ENCODE measurements around the gene AP5S1.

AP5S1 gene

DNA sequence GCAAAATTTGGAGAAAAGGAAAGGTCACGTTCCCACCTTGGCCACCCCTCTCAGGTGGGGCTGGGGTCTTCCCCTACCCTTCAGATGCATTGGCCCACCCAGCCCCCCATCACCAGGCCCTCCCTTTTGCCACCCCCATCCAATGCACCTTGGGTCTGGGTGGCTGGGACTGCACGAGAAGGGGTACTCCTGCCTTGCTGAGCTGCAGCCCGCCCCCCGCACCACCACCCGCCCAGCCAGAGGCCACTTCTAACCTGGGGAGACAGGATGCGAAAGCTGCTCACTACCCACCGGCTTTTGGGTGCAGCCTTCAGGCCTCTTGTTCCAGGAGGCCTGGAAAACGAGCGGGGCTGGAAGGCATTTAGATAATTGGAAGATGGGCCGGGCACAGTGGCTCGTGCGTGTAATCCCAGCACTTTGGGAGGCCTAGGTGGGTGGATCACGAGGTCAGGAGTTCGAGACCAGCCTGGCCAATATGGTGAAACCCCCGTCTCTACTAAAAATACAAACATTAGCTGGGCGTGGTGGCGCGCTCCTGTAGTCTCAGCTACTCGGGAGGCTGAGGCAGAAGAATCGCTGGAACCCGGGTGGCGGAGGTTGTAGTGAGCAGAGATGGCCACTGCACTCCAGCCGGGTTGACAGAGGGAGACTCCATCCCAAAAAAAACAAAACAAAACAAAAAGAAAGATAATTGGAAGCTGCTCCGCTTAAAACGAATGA, 25.5 kb upstream of the AP5S1 start:
- DNase-seq = no peak

DNA sequence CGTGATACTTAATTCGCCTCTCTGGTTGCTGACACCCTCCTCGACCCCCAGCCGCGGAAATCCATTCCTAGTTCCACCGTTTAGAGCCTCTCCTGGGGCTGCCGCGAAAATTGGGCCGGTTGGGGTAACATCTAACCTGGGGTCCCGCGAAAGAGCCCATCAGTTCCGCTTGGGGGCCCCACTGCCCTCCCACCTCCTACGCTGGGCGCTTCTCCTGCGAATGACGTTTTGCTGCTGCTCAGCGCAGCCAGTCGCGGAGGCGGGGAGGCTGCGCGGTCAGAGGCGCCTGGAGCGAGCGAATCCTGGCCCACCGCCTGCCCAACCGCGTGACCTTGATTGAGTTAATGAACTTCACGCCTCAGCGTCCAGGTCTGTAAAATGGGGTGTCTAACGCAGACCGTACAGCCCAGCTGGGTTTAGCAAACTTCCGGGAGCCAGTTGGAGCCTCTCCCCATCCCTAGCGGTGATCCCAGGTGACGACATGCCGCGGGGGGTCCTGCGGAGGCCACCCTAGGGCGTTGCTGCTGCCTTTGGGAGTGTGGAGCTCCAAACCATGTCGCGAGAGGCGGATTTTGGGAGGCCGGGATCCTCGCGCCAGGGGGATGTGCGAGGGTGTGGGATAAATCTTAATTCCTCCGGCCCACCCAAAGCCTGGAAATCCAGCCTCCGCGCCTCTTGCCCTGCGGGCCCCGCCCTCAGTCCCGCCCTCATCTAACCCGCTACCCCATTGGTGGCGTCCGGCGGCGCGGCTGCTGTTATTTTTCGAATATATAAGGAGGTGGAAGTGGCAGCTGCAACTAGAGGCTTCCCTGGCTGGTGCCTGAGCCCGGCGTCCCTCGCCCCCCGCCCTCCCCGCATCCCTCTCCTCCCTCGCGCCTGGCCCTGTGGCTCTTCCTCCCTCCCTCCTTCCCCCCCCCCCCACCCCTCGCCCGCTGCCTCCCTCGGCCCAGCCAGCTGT, 24.6 kb upstream of the AP5S1 start, which contains the start of gene CDC25B:
TSS of gene CDC25B (plus strand) at position 800 of the 958 bp plus-strand sequence. CDS start 222 bp downstream, outside the sequence.
- DNase-seq = peak; percentile 94

DNA sequence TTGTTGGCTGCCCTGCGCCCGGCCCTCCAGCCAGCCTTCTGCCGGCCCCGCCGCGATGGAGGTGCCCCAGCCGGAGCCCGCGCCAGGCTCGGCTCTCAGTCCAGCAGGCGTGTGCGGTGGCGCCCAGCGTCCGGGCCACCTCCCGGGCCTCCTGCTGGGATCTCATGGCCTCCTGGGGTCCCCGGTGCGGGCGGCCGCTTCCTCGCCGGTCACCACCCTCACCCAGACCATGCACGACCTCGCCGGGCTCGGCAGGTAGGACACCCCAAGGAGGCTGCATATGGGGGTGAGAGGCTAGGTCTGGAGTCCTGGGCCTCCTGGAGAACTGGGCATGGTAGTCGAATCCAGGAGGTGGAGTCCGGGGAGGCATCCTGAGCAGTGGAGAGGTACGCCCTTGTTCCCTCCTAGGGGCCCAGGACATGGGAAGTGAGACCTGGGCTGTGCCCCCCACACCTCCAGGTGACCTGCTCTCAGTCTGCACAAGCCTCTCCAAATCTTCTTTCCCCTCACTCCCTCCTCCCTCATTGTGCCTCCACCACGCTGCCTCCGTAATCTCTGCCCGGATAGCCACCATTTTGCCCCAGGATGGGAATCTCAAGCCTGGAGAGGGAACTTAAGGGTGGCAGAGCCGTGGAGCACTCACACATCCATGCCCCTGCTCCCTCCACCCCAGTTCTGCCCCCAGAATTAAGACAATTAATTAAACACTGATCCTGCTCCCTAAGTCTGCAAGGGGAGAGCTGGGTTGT, 23.7 kb upstream of the AP5S1 start:
- DNase-seq = no peak

DNA sequence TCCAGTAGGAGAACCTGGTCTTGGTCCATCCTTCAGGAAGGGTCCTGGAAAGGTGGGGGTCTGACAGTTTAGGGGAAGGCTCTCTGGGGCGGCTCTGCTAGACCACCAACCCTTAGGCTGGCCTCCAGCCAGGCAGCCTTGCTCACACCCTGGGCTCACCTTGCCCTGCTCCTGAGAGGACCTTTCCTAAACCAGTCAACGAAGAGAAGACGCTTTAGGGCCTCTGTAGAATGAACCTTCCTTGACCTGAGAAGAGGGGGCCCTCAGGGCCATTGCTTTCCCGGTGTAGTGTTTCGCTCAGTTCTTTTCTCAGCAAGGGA, 23.2 kb upstream of the AP5S1 start:
- DNase-seq = no peak

DNA sequence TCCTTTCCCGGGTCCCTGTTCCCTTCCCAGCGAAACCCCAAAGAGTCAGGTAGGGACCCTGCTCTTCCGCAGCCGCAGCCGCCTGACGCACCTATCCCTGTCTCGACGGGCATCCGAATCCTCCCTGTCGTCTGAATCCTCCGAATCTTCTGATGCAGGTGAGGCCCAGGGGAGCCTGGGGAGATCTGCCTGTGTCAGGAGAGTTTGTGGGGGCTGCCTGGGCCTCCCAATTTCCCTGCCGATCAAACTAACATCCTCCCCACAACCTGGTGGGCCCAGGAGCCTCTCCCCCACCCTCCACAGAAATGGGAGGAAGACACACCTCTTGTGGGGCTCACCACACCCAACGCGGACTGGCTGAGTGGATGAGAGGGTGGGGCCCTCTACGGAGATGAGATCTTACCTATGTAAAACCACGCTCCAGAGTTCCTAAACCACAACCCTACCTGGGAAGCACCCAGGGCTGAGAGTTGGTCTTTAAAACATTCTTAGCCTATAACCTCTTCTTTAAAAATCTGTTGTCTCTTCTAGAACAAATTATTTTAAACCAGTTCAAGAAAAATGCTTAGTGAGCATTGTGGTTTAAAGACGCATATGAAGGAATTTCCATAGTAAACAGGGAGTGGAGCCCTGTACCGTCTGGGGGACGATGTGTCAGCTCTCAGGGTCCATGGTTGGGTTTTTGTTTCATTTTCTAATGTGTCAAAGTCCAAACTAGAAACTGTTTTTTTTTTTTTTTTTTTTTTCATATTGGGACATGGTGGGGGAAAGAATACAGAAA, 22.6 kb upstream of the AP5S1 start:
- DNase-seq = no peak

DNA sequence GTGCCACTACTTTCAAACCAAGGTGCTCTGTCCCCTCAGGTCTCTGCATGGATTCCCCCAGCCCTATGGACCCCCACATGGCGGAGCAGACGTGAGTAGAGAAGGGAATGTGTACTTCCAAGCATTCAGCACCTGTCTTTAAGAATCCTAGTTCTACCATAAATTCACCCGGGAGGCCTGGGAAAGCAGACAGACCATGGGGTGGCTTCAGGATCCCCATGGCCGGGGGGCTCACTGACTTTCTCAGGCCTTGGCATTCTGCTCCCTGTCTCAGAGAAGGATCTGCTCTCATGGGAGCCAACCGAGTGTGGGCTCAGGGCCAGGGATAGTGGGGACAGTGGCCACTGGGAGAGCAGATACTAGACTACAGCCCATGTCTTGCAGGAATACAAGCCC, 22.0 kb upstream of the AP5S1 start:
- no peak for DNase-seq

DNA sequence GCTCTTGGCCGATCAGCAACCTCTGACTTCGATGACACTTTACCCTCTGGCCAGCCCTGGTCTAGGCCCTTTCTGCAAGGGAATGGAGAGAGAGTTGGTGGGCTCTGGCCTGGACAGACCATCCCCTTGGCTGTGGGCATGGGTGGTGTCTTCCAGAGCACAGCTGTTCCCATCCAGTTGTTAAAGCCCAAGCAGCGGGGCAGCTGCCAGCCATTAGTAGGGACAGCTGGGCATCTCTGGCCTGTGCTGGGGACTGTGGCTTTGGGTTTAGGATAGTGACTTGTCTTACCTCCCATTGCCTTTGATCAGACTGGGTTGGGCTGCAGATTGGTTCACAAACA, 21.5 kb upstream of the AP5S1 start:
- no peak for DNase-seq

DNA sequence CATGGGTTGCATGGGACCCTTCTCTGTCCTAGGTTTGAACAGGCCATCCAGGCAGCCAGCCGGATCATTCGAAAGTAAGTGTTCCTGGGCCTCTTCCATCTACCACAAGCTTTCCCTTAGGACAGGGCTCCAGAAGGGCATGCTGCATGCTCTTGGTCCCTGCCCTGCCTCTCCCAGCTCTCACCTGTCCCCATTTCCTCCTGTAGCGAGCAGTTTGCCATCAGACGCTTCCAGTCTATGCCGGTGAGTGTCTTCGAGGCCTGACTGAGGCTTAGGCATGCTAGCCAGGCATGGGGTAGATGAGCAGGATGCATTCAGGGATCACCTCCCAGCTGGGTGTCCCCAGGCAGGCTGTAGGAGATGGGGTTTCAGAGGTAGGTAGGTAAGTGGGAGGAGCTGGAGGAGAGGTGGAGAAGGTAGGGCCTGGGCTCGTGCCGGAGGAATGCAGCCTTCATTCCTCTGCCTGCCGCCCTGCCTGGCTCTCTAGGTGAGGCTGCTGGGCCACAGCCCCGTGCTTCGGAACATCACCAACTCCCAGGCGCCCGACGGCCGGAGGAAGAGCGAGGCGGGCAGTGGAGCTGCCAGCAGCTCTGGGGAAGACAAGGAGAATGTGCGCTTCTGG, 20.0 kb upstream of the AP5S1 start:
- DNase-seq = no peak

DNA sequence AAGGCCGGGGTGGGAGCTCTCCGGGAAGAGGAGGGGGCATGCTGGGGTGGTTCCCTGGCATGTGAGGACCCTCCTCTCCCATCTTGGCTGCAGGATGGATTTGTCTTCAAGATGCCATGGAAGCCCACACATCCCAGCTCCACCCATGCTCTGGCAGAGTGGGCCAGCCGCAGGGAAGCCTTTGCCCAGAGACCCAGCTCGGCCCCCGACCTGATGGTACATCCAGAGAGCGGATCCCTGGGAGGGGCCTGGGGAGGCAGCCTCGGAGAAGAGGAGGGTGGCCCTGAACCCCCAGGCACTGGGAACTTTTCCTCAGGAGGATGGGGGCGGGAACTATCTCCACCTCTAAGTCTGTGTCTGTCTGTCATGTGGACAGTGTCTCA, 19.5 kb upstream of the AP5S1 start:
- no peak for DNase-seq

DNA sequence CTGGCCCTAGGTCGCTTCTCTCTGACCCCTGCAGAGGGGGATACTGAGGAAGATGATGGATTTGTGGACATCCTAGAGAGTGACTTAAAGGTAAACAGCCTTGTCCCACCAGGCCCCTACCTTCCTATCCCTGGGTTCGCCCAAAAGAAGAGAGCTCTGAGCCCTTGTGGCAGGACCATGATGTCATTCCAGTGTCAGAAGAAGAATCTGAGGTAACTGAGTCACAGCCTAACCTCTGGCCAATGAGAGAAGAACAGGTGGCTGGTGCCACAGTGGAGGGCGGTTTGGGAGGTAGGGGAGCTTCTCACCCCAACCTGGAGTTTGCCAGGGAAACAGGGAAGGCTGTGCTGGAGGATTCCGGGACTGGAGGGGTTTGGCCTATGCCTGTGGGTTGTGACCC, 19.0 kb upstream of the AP5S1 start:
- DNase-seq = no peak

DNA sequence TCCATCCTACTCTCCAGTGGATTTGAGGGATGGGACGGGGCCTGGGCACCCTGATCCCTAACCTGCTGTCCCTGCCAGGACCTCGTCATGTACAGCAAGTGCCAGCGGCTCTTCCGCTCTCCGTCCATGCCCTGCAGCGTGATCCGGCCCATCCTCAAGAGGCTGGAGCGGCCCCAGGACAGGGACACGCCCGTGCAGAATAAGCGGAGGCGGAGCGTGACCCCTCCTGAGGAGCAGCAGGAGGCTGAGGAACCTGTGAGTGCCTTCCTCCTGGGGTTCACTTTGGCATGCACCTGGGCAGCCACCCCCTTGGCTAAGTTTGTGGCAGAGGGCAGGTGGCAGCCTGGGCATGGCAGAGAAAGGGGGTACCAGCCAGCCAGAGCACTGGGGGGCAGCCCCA, 18.5 kb upstream of the AP5S1 start:
- no peak for DNase-seq

DNA sequence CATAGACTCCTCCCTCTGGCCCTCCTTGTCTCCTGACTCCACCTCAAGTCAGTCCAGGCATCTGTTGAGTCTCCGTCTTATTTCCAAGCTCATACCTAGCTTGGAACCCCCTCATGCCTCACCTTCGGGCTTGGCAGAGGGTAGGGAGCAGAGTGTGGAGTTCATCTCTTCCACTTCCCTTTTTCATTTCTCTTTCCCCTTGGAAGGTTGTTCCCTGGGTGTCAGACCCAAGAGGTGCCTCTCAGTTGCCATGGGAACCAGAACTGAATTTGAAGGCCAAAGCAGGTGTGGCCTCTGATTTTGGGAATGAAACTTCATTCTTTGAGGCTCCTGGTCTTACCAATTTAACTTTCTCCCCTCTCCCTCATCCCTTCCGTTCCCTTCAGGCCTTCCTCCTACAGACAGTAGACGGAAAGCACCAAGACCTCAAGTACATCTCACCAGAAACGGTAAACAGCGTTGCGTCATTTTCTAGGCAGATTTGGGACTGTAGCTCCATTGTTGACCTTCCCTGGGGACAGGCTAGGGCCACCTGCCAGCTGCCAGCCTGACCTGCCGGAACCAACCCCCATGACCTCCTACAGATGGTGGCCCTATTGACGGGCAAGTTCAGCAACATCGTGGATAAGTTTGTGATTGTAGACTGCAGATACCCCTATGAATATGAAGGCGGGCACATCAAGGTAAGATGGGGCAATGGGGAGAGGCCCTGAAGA, 17.7 kb upstream of the AP5S1 start:
- DNase-seq = peak; percentile 45

DNA sequence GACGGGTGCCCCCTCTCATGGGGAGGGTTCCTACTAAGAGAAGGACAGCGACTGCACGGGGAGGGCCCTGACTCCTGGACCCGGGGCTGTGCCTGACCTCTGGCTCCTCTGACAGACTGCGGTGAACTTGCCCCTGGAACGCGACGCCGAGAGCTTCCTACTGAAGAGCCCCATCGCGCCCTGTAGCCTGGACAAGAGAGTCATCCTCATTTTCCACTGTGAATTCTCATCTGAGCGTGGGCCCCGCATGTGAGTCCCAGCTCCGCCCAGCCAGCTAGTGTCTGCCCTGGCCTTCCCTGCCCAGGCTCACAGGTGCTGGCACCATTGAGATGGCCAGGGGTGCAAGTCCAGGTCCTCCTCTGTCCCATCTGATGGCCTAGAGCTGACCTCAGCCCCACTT, 17.1 kb upstream of the AP5S1 start:
- no peak for DNase-seq

DNA sequence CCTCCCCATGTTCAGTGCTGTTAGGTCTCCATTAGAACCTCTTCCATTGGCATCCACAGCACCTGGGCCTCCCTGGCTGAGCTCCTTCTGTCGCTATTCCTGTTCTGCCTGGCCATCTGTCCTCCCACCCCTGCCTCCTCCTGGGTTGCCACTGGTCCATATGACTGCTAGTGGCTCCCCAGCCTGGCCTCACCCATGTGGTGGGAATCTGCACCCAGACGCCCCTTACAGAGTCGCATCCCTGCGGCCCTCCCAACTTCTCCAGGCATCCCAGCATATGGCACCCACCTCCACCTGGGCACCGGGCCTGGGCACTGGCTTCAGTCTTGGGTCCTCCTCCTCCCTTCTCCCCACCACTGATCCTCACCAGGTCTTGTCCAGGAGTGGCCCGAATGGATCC, 16.5 kb upstream of the AP5S1 start:
- no peak for DNase-seq

DNA sequence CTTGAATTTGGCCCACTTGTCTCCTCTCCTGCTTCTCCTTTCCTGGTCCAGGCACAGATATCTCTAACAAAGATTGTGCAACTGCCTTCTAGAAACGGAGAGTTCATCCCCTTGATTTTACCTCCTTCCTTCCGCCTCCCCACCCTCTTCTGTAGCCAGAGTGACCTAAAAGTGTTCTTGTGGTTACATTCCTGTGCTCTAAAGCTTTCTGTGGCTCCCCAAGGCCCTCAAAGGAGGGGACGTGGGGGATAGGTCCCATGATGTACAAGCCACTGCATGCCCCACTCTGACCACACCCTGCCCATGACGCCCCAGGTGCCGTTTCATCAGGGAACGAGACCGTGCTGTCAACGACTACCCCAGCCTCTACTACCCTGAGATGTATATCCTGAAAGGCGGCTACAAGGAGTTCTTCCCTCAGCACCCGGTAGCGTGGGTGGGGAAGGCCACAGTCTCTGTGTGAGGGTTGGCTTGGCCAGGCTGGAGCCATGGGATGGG, 16.0 kb upstream of the AP5S1 start:
- DNase-seq = no peak

DNA sequence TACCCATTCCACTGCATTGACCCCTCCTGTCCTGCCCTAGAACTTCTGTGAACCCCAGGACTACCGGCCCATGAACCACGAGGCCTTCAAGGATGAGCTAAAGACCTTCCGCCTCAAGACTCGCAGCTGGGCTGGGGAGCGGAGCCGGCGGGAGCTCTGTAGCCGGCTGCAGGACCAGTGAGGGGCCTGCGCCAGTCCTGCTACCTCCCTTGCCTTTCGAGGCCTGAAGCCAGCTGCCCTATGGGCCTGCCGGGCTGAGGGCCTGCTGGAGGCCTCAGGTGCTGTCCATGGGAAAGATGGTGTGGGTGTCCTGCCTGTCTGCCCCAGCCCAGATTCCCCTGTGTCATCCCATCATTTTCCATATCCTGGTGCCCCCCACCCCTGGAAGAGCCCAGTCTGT, 15.6 kb upstream of the AP5S1 start:
- no peak for DNase-seq

DNA sequence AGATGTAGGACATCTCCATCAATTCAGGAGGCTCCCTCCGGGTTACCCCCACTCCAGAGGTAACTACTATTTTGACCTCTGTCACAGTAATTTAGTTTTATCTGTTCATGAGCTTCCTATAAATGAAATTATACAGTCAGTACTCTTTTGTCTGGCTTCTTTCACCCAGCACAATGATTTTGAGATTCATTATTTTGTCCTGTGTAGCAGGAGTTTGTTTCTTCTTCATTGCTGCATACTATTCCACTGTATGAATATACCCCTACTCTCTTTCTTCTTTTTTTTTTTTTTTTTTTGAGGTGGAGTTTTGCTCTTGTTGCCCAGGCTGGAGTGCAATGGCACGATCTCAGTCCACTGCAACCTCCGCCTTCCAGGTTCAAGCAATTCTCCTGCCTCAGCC, 11.8 kb upstream of the AP5S1 start:
- no peak for DNase-seq

DNA sequence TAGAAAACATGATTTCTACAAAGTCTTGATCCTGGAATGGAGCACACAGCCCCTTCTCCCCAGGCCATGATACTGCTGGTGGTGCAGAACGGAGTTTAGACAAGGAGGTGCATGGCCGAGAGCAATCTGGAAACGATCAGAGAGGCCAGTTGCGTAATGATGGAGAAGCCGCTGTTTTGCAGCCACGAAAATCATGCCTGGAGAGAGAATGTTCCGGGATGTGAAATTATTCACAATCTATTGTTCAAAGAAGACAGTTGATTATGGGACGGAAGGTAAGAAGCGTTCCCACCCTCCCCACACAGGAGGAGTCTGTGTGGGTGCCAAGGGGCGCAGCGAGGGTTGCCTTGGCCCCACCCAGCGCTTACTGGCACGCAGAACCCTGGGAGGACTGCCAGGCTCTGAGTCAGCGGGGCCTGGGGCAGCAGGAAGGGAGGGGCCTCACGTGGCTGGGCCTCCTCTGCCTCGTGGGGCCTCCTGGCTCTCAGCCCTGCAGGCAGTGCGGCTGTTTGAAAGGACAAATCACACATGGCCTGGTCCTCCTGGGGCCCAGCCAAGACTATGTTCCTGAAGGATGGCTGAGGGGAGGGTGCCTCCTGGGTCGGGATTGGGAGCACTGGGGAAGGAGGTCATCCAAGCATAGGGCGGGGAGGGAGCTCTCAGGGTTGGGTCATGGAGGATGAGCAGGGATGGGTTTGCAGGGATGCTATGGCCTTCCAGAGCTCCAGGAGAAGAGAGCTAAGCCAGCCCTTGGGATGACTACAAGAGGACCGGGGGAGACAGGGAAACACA, 8.7 kb upstream of the AP5S1 start:
- DNase-seq = peak; percentile 96

DNA sequence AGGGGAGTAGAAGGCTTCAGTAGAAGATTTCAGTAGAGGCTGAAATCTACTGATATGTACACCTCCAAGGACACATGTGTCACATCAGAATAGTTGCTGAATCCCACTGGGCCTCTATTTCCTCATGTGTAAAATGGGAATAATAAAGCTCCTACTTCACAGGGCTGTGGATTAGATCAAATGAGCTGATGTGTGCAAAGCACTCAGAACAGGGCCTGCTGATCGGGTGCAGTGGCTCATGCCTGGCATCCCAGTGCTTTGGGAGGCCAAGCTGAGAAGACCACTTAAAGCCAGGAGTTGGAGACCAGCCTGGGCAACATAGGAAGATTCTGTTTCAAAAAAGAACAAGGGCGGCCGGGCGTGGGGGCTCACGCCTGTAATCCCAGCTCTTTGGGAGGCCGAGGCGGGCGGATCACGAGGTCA, 8.1 kb upstream of the AP5S1 start:
- DNase-seq = no peak

DNA sequence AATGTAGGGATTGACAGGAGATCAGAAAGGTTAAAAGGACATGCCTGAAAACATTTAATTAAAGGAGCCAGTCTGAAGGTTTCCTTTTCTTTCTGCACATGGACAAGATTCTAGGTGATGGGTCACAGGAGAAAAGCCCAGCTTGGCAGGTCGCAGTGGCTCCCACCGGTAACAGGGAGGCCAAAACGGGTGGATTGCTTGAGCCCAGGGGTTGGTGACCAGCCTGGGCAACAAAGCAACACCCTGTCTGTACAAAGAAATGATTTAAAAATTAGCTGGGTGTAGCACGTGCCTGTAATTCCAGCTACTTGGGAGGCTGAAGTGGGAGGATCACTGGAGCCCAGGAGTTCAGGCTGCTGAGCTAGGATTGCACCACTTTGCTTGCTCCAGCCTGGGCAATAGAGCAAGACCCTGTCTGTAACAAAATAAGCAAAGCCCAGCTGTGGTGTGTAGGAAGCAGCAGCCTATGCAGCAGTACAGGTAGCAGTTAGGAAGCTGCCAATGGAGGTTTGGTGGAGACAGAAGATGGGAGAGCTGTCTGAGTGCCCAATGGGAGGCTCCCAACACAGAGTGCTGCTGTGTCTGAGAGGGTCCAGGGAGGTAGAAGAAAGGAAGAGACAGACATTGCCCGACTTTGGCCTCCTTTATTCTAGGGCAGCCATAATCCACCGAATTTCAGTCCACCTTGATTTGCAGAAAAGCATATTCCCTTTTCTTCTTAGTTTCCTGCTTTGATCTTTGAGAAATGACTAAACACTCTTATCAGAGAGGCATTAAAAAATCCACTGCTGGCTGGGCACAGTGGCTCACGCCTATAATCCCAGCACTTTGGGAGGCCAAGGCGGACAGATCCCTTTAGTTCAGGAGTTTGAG, 7.1 kb upstream of the AP5S1 start:
- no peak for DNase-seq
